Ramos (cell line): ENCODE results near the gene CAMK4.
"Not testable (repeated sequence)": the region's sequence is repeated elsewhere in the genome, so short reads cannot be mapped to it uniquely, and the experiment has no call there.

Experiments used
- in situ Hi-C: fragments of 300-500 bp; cut with MboI; formaldehyde crosslinking; loops from one replicate; pipeline ENCODE4 v1.14.3; 2022; ENCODE audit warnings: low sequenced_read_pairs; ENCODE audit not compliant: unreplicated experiment

The CAMK4 gene

DNA sequence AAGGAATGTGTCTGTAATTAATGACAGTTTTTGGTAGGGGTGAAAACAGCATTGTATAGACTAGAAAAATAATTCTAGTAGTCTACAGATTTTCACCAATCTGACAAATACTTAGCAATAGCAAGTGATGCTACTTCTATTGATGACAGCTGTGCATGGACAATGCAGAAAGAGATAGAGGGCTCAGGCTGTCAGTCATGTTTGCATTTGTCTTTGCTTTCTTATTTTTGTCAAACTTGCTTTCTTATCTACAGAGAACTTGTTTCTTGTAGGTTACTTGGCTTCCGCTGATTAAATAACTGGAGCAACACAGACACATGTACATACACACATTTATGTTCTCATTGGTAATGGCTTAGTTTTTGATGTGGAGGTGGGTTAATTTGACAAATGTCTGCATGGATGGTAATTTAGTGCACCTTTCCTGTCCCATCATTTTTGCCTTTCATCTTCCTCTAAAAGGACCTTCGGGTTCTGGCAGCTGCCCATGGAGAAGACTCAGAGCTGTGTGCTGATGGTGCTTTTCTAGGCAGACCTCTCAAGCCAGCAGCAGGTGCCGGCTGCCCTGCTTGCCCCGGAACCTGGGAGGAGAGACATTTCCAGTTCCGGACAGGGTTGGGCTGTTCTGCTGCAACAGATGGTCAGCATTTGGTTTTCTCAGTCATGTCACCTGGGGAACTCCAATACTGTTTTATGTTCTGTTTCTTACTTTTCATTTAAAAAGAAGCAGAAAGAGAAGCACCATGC is 28.8 kb downstream of the CAMK4 start:
- in situ Hi-C loops = no loop called here

DNA sequence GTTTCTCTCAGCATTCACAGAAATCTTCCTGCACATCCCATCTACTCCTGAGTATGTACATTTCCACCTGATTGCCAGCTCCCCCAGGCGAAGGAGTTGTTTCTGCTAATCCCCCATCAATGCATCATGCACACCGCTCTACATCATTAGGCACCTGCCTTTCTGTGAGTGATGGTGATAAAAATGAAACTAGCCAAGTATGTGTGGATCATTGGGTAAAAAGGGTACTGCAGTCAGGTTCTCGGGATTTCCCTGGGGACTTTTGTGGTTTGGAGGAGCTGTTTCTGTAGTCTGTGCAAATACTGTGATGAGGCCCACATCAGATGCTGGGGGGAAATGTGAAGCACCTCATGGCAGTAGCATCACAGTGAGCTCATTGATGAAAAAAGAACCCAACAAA is 30.4 kb downstream of the CAMK4 start:
- in situ Hi-C loops = no loop called here

DNA sequence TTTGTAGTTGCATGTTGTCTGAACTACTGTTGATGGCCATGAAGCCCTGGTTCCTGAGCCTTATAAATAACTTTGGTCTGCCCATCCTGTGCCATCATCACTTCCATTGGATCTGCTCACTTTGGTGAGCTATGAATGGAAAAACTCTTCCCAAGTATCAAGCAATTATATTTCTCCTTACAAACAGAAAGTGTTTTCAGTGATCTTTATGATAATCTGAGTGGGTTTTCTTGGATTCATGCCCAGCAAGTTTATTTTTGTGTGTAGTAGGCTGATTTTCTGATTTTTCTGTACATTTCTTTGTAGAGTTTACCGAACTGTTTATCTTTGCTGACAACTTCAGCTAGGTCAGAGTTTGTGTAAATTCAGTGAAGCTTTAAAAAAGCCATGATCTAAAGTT is 31.0 kb downstream of the CAMK4 start:
- in situ Hi-C loops = no loop called here

DNA sequence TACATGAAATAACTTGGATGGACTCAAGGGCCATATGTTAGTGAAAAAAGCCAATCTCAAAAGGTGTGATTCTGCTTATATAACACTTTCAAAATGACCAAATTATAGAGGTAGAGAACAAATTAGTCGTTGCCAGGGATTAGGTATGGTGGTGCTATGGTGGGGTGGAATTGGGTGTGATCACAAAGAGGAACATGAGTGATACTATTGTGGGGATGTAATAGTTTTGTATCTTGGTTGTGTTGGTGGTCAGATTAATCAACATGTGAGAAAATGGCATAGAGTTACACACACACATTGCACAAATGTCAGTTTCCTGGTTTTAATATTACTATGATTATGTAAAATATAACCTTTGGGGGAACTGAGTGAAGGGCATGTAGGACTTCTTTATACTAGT is 31.9 kb downstream of the CAMK4 start:
- in situ Hi-C loops = no loop called here

DNA sequence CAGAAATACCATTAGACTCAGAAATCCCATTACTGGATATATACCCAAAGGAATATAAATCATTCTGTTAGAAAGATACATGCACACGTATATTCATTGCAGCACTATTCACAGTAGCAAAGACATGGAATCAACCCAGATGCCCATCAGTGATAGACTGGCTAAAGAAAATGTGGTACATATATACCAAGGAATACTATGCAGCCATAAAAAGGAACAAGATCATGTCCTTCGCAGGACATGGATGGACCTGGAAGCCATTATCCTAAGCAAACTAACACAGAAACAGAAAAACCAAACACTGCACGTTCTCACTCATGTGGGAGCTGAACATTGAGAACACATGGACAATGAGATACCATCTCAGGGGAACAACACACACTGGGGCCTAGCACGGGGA is 33.4 kb downstream of the CAMK4 start:
- in situ Hi-C loops = not testable (repeated sequence)

DNA sequence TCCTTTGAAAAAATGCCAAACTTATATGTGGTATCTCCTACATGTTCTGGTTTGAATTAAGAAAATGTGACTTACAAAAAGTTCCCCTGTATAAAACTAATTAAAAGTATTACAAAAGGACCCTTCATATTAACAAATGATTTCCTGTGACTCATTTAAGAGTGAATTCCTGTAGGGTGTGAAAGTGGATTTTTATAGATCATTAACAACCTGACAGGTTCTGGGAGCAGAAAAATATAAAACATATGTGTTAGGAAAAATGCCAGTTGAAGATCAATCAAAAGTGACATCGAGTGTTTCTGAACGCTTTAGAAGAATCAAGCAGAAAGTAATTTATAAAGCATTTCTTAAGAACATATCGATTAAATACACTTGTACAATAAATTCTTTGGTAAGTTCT is 35.5 kb downstream of the CAMK4 start:
- in situ Hi-C loops = no loop called here

DNA sequence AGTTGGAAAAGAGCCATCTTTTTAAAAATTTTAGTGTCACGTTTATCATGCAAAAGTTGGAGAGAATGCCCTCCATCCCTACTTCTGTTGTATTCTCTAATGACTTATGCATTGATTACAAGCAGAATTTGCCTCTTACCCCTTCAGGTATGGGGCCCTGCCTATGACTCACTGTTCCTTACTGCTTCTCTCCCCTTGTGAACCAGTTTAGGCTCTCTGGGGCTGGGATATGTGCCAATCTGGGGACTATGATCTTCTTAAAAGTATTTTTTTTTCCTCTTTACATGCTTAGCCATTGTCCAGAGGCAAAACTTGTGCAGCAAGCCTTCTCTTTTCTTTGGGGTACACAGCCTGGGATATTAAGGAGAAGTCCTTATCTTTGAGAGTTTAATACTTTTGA is 37.4 kb downstream of the CAMK4 start:
- in situ Hi-C loops = no loop called here

DNA sequence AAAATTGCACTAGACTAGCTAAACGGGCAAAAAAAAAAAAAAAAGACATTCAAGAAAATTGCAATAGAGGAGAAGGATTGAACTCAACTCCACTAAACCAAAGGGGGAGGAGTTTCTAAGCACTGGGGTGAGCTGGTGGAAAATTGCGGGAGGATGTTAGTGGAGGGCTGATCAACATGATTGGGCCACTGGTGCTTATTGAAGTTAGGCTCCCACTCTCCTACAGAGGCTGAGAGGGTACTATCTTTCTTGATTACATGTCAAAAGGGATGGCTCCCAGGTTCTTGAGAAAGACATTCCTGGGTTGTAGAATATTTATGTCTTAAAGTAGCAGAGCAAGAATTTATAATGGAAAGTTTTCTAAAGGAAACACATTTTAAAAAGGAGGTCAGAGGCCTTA is 38.0 kb downstream of the CAMK4 start:
- in situ Hi-C loops = no loop called here

DNA sequence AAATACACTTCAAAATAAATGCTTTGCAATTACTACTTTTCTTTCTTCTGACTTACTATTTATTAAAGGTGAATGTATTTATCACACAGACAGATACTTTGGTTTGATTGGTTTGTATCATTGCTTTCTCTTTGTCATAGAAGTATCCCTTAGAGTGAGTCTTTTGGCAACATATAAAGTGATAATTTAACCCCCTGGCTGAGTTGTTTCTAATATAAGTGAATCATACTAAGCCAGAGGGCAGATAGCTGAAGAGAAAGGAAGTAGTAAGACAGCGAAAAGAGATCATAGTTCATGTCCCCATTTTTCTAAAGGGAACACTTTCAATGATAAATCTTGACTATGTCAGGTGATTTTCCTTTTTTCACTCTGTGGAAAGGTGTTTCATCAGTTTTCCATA is 38.6 kb downstream of the CAMK4 start:
- in situ Hi-C loops = no loop called here

DNA sequence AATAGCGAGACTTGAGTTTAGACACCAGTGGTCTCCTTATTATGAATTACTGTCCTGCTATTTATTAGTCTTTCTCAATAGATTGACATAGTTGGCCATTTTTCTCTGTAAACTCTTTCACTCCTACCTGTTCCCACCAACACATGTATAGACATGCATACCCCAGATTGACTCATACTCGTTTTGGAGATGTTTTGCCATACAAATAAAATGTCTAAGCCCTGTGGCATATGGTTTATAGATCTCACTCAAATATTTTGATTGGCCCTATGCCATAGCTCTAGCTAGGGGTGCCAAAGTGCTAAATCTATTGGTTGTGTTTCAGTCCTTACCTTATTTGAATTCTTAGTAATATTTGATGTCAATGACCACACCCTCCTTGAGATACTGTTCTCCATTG is 42.3 kb downstream of the CAMK4 start:
- in situ Hi-C loops = no loop called here

DNA sequence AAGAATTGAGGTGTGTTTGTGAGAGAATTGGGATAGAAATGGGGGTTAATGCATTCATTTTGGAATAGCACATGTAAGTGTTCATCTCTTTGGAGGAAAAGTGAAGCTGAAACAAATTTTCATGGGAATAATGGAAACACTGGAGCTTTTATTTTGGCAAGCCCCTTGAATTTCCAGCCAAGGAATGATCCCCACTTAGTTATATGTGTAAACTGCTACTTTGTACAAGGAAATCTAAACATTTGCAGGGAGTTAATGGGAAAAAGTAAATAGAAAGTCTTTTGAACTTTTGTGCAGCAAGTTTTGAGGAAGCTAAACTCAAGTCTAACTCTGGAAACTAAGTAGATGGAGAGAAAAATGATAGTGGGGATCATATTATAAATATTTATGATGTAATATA is 44.1 kb downstream of the CAMK4 start:
- in situ Hi-C loops = no loop called here

DNA sequence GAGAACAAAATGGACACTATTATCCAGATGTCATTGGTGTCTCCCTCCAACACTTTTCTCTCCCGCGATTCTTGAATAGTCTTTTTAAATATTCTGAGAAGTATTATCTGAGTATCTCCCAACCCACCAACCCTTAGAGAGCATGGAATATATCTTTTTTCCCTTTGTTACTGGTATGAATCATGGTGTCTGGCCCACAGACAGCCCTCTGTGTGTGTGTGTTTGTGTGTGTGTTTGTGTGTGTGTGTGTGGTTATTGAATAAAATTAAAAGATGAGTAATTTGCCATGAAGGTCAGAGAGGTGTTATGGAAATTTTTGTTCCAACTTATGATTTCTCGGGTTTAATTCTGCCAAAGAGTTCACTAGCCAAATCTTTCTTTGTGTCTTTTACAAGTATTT is 47.7 kb downstream of the CAMK4 start:
- in situ Hi-C loops = no loop called here

DNA sequence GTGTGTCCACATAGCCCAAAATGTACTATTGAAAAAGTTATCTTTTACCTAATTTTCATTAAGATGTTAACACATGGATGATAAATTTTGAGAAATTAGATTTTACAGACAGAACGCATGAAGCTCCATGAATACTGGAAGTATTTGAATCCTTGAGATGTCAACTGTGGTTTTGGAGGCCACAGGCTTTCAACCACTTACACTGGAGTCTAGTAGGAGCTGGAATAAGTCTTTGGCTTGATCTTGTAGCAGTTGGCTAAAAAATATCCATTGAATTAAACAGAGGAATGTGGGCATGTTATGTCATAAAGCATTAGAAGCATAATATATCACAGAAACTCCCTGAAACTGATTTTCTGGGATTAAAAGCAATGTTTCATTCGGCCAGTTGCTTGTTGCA is 52.9 kb downstream of the CAMK4 start:
- in situ Hi-C loops = loop anchor here (5.0 kb wide), 1 partner anchor 115 kb away; no protein-coding TSS in a partner anchor

DNA sequence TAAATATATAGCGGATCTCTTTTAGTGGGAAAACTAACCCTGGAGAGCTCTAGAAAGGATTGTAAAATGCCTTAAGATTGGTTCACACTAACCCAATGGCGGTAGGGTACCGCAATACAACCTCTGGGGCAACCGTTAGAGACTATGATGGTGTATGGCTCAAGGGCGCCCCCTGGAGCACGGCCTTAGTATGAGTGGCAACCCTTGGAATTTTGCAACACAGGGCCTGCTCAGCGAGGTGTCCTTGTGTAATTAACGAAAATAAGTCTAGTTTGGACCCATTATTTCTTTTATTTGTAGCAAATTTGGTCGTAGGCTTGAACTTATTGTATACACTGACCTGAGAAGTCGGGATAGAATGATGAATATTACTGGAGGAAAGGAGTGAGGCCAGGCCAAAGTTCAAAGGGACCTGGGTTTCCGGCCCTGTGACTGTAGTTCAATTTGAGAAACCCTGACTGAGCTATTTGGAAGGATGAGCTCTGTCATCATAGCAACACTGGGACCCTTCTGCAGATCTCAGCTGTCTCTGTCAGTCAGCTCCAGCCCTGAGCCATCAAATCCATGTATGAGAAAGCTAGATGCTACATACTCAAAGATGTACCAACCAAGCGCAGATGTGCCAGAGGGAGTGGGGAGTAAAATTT is 54.8 kb downstream of the CAMK4 start:
- in situ Hi-C loops = loop anchor here (5.0 kb wide), 1 partner anchor 117 kb away; no protein-coding TSS in a partner anchor

DNA sequence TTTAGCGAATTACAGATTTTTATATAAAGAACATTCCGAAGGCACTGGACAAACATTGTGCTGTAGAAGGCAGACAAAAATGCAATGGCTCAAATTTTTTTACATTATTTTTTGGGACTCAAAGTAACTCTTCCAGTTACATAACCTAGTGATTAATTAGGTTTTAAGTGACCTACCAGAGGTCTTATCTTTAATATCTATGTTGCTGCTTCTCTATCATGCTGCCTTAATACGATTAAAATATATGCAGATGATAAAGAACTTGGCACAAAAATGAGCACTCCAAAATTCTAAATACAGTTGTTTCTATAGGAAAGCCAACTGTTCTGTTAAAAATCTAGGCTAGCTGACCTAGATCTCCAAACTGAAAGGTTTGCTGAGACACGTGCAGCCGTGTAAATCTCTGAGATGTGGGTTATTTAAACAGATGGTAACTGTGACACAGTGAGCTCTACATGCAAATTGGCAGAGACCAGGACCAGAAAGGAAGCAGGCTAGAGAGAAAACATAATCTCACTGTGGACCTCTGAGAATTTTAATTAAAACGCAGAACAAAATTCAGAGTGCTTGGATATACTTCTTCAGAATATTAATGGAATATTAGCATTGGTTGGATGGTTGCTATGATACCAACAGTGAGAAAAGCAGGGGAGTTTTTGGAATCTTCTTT is 56.2 kb downstream of the CAMK4 start:
- in situ Hi-C loops = no loop called here

DNA sequence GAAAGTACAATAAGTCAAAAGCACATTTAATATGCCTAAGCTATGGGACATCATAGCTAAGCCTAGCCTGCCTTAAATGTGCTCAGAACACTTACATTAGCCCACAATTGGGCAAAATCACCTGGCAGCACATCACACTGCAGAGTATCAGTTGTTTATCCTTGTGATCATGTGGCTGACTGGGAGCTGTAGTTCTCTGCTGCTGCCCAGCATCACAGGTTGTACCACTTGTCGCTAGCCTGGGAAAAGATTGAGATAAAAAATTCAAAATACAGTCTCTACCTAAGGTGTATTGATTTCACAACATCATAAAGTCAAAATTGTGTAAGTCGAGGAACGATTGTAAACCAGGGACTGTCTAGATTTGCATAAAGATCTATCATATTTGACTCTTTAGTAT is 58.6 kb downstream of the CAMK4 start:
- in situ Hi-C loops = no loop called here

DNA sequence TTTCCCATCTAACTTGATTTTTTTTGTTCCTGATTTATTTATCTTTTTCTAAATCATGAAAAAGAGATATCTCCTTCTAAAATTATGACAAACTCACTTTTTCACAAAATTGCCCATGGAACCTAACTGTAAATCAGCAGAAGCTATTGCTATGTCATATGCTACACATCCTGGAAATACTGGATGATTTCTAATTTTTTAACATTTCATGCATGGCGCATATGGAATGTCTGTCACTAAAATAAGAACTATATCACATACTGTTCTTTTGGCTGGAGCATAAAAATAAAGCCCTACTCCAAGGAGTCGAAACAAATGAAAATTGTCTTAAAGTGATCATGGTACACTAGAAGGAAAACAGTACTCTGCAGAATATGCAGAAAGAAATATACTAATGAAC is 60.6 kb downstream of the CAMK4 start:
- in situ Hi-C loops = no loop called here

DNA sequence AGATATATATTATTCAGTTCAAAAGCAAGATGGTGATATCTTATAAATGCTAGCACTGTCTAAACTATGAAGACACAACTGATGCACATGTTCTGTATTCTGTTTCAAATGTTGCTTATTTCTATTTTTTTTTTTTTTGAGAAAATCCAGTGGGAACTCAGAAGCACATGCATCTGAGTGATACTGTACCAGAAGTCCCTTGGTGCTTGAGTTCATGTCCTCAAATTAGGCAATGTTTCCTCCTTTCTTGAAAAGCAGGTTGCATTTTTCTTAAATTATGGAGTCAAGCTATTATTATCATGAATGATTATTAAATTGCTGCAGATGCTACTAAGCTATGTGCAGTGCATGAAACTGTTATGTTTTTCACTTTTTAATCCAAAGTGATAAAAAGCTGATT is 70.4 kb downstream of the CAMK4 start:
- in situ Hi-C loops = no loop called here

DNA sequence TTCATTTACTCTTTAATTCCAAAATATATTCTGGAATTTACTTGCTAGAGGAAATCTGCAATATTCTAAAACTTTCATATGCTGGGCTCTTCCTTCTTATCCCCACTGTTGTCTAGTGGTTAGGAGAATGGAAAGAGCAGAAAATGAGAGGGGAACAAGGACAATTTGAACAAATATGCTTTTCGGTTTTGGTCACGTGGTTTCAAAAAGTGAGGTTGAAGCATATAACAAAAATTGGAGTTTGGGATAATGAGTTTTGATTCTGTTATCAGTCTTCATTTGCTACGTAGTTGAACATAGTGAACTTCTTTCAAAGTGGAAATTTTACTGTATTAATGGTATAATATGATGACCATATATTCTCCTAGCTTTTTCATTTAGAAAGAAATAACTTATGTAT is 71.5 kb downstream of the CAMK4 start:
- in situ Hi-C loops = no loop called here

DNA sequence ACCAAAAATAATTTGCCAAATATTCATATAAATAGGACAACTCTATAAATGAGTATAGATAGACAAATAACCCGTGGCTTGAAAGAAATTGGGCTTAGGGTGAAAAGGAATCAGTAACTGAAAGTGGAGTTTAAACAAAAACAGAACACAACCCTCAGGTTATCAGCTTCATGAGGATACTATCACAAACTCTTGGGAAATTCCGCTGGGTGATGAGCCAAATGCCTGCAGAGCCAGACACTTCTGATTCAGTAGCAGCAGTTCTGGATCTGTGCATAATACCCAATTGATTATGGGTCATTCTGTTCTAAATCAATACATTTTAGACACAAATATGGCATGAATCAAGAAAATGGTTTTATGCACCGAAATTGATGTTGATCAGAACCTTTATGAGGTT is 72.4 kb downstream of the CAMK4 start:
- in situ Hi-C loops = no loop called here

DNA sequence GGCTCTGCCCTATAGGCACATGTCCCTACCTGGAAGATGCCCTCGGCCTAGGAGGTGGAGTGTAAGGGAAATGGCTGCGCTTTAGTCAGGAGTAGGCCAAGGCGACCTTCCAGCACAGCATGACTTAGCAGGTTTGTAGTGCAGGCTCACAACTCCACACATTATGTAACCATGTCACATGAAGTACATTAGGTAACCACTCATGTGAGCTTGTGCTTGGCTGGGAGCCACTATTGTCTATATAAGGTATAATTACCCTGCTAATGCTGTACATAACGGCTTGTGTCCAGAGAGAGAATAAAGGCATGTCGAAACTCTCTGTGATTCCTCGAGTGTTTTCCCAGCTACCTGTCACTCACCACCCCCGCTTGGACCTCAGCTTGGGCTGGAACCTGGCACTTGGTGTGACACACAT is 74.9 kb downstream of the CAMK4 start:
- in situ Hi-C loops = no loop called here
